ENCODE data around the gene CDK4.

The CDK4 gene

DNA sequence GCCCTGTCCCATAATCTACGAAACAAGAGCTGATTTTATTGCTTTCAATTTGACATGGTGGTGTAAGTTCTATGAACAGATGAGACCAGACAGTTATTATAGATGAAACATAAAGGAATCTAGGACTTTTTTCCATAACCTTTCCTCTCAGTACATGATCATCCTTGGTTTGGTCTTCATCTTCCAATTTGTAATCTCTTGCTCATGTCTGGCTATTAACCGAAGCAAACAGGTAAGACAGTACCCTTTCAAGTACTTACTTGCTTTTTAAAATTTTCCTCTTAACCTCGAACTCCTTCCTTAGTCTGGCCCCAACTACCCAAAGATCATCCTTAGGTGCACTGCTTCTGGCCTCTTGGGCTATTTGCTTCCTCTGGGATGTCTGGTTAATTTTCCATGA lies 6.1 kb downstream of the CDK4 start:
- H3K36me3 ChIP-seq (ENCODE audit: control insufficient read depth, insufficient read depth, low read length) = peaks cover 10% of the 10 kb centered on the region
- DNase-seq (ENCODE audit: extremely low read depth, insufficient read length) = no peak
- TF ChIP-seq, protein P1, sequence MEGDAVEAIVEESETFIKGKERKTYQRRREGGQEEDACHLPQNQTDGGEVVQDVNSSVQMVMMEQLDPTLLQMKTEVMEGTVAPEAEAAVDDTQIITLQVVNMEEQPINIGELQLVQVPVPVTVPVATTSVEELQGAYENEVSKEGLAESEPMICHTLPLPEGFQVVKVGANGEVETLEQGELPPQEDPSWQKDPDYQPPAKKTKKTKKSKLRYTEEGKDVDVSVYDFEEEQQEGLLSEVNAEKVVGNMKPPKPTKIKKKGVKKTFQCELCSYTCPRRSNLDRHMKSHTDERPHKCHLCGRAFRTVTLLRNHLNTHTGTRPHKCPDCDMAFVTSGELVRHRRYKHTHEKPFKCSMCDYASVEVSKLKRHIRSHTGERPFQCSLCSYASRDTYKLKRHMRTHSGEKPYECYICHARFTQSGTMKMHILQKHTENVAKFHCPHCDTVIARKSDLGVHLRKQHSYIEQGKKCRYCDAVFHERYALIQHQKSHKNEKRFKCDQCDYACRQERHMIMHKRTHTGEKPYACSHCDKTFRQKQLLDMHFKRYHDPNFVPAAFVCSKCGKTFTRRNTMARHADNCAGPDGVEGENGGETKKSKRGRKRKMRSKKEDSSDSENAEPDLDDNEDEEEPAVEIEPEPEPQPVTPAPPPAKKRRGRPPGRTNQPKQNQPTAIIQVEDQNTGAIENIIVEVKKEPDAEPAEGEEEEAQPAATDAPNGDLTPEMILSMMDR (IDR thresholded peaks at IDR 0.05; ENCODE audit: insufficient read depth, low read length, poor library complexity, severe bottlenecking) = no peak
- H3K27me3 ChIP-seq (replicated peaks; ENCODE audit: control insufficient read depth, insufficient read depth, low read length) = no peaks in the 10 kb centered on the region
- H3K4me3 ChIP-seq (replicated peaks; ENCODE audit: low read depth, low read length) = peak overlapping the region; percentile 96

DNA sequence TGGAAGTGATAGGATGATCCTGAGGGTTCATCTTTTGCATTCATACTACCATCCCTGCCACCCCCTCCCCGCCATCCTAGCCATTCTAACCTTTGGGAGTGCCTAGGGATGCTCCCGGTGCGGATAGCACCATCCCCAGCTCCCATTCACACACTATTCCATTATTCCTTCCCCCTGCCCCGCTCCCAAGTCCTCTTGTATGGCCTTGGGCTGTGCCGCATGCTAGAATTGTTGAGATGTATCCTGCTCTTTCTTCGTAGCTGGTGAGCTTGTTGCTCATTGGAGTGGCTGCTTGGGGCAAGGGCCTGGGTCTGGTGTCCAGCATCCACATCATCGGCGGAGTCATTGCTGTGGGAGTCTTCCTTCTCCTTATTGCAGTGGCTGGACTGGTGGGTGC lies 6.6 kb downstream of the CDK4 start:
- peak overlapping the region; percentile 96 for H3K4me3 ChIP-seq (replicated peaks; ENCODE audit: low read depth, low read length)
- DNase-seq (ENCODE audit: extremely low read depth, insufficient read length) = no peak
- TF ChIP-seq, protein P1 (IDR thresholded peaks at IDR 0.05; ENCODE audit: insufficient read depth, low read length, poor library complexity, severe bottlenecking) = no peak
- no peaks in the 10 kb centered on the region for H3K27me3 ChIP-seq (replicated peaks; ENCODE audit: control insufficient read depth, insufficient read depth, low read length)
- H3K36me3 ChIP-seq (ENCODE audit: control insufficient read depth, insufficient read depth, low read length) = peaks cover 7% of the 10 kb centered on the region

DNA sequence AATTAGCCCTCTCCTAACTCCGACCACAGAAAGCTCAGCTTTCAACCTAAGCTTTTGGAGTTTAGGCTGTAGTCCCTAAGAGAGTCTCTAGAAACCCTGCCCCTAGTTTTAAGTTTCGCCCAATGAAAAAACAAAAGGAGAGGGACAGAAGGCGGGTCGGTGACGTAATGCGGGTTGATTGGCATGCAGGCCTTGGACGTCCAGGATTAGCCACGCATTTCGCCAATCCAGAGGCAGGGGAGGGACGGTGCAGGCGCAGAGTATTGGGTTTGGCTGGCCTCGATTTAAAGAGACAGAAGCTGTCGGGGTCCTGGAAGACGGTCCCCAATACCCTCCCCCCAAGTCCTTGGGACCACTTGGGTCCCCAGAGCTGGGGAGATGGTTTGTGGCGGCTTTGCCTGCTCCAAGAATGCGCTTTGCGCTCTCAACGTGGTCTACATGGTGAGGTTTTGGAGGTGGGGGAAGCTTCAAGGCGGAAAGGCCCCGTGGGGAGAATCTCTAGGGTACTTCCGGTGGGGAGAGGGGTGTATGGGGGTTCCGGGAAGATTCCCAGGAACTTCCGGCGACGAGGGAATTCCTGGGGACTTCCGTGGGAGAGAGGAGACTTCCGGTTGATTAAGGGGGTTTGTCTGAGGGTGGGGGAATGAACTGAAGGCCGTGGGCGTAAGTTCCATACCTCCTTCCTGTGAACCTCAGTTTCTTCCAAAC lies 7.2 kb downstream of the CDK4 start, which contains the start of gene TSPAN31:
TSPAN31 (plus strand) TSS at position 263 of the 708 bp plus-strand sequence; CDS start at position 379, 116 bp downstream.
- TF ChIP-seq, protein P1 (IDR thresholded peaks at IDR 0.05; ENCODE audit: insufficient read depth, low read length, poor library complexity, severe bottlenecking) = no peak
- Histone ChIP-seq H3K27me3 (replicated peaks; ENCODE audit: control insufficient read depth, insufficient read depth, low read length) (no peaks in the 10 kb centered on the region), H3K4me3 (replicated peaks; ENCODE audit: low read depth, low read length) (peak within 1 kb of the TSS; percentile 96), H3K36me3 (ENCODE audit: control insufficient read depth, insufficient read depth, low read length) (peaks cover 6% of the 10 kb centered on the region)
- peak; percentile 88 for DNase-seq (ENCODE audit: extremely low read depth, insufficient read length)

DNA sequence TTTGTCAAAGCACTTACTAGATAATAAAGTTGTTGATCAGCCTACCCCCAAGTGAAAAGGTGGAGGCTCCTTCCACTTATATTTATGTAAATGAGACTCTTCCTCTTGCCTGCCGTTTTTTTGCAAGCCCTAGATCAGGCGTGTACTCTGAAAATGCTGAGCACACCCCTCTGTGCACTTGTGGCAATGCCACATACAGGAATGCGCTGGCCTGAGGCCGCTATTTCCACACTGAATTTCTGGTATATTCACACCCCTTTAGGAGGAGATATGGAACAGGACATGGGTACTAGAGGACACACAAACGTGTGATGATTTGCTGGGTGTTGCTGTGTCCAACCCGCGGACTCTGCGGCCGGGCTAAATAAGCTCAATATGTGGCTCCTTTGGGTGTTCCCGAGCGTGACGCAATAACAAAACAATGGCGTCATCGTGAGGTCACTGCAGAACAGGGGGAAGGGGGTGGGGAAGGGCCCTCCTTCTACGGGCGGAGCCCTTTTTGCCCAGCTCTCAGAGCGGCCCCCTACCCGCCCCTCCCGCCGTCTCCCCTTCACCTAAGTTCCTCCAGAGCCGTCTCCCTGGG lies 7.8 kb downstream of the CDK4 start:
- TF ChIP-seq, protein P1 (IDR thresholded peaks at IDR 0.05; ENCODE audit: insufficient read depth, low read length, poor library complexity, severe bottlenecking) = no peak
- DNase-seq (ENCODE audit: extremely low read depth, insufficient read length) = no peak
- Histone ChIP-seq H3K27me3 (replicated peaks; ENCODE audit: control insufficient read depth, insufficient read depth, low read length) (no peaks in the 10 kb centered on the region), H3K4me3 (replicated peaks; ENCODE audit: low read depth, low read length) (peak overlapping the region; percentile 96), H3K36me3 (ENCODE audit: control insufficient read depth, insufficient read depth, low read length) (peaks cover 9% of the 10 kb centered on the region)

DNA sequence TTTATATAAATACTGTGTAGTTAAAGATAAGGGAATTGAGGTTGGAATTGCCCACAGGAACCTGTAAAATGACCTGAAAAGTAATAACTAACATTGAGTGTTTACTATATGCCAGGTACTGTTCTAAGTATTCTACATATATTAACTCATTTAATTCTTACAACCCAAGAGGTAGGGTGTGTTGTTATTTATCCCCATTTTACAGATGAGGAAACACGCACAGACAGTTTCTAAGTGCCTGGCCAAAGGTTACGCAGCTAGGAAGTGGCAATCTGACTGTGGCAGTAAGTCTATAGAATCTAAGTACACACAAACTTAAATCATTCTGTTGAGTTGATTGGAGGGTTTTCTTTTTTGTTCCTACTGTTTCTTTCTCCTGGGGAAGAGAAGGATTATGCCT lies 8.3 kb downstream of the CDK4 start:
- peaks cover 6% of the 10 kb centered on the region for H3K36me3 ChIP-seq (ENCODE audit: control insufficient read depth, insufficient read depth, low read length)
- no peak for DNase-seq (ENCODE audit: extremely low read depth, insufficient read length)
- H3K27me3 ChIP-seq (replicated peaks; ENCODE audit: control insufficient read depth, insufficient read depth, low read length) = no peaks in the 10 kb centered on the region
- peak overlapping the region; percentile 96; the same call in 1 of the 2 replicates for H3K4me3 ChIP-seq (replicated peaks; ENCODE audit: low read depth, low read length)
- TF ChIP-seq, protein P1 (IDR thresholded peaks at IDR 0.05; ENCODE audit: insufficient read depth, low read length, poor library complexity, severe bottlenecking) = no peak

Measured in GM06990 (cell line).